KBM-7 (cell line): Measurements from ENCODE around the gene TRIM37.

ENCODE experiments used
- DNase-seq: peaks from one replicate; pipeline ENCODE4 v3.0.0-alpha.2; 2015
- in situ Hi-C: fragments of 300-500 bp; cut with MboI; formaldehyde crosslinking; loops from 2 replicates; pipeline ENCODE4 v1.14.3; 2020; ENCODE audit warnings: low sequenced_read_pairs, low pct_unique_long_range_greater_than_20kb, mixed read lengths

TRIM37 gene

GRCh38 chr17:59001158-59001814 lies 105.4 kb downstream of the TRIM37 start:
- in situ Hi-C loops: loop anchor here (25.0 kb wide), 1 partner anchor 464 kb away; a partner anchor contains a TSS
- DNase-seq: peak; percentile 96

- no peak for DNase-seq
- in situ Hi-C loops: loop anchor here (25.0 kb wide), 1 partner anchor 463 kb away; a partner anchor contains a TSS
These were observed 106.7 kb downstream of the TRIM37 start for GRCh38 chr17:59000022-59000421.

GRCh38 chr17:58999500-58999899 lies 107.2 kb downstream of the TRIM37 start:
- DNase-seq: no peak
- in situ Hi-C loops: no loop called here

- DNase-seq: no peak
- in situ Hi-C loops: no loop called here
These were observed 107.8 kb downstream of the TRIM37 start for GRCh38 chr17:58998871-58999270.

- in situ Hi-C loops: no loop called here
- DNase-seq: no peak
These were observed 108.7 kb downstream of the TRIM37 start for GRCh38 chr17:58997756-58998553.

- in situ Hi-C loops: no loop called here
- no peak for DNase-seq
These were observed 109.7 kb downstream of the TRIM37 start for GRCh38 chr17:58996968-58997367.

GRCh38 chr17:58995247-58995940 lies 111.3 kb downstream of the TRIM37 start:
- in situ Hi-C loops: no loop called here
- DNase-seq: no peak

- no peak for DNase-seq
- in situ Hi-C loops: no loop called here
These were observed 113.4 kb downstream of the TRIM37 start for GRCh38 chr17:58993311-58993710.

- no peak for DNase-seq
- in situ Hi-C loops: no loop called here
These were observed 114.9 kb downstream of the TRIM37 start for GRCh38 chr17:58991718-58992331.

- in situ Hi-C loops: no loop called here
- DNase-seq: no peak
These were observed 117.1 kb downstream of the TRIM37 start for GRCh38 chr17:58989629-58990028.

GRCh38 chr17:58985971-58986370 lies 120.7 kb downstream of the TRIM37 start:
- in situ Hi-C loops: no loop called here
- no peak for DNase-seq

GRCh38 chr17:58985367-58985766 lies 121.3 kb downstream of the TRIM37 start:
- peak; percentile 32 for DNase-seq
- in situ Hi-C loops: no loop called here

GRCh38 chr17:58982626-58983025 lies 124.1 kb downstream of the TRIM37 start:
- in situ Hi-C loops: no loop called here
- no peak for DNase-seq

GRCh38 chr17:58980706-58981481 lies 125.8 kb downstream of the TRIM37 start:
- no peak for DNase-seq
- in situ Hi-C loops: no loop called here

GRCh38 chr17:58976541-58976940 lies 130.1 kb downstream of the TRIM37 start:
- in situ Hi-C loops: no loop called here
- DNase-seq: no peak

- DNase-seq: peak; percentile 19
- in situ Hi-C loops: no loop called here
These were observed 132.3 kb downstream of the TRIM37 start for GRCh38 chr17:58974354-58974753.

GRCh38 chr17:58970609-58971450 lies 135.8 kb downstream of the TRIM37 start:
- in situ Hi-C loops: no loop called here
- DNase-seq: no peak

GRCh38 chr17:58969612-58970011 lies 137.1 kb downstream of the TRIM37 start:
- in situ Hi-C loops: no loop called here
- no peak for DNase-seq
